OCI-LY3 (cell line): ENCODE measurements around the gene CRIP3.

Experiments used
- EZH2phosphoT487 ChIP-seq: fragments of 200-600 bp; shearing (Covaris generic); IDR thresholded peaks from 2 replicates; pipeline ENCODE4 v1.6.1; 2018; ENCODE audit warnings: antibody characterized with exemption, mixed run types, low read depth
- TF ChIP-seq, protein P1 (sequence below): fragments of 200-600, 300-600 bp; sonication (generic); IDR thresholded peaks from 2 replicates; pipeline ENCODE4 v1.5.1; 2014; ENCODE audit warnings: antibody characterized with exemption, low read length, low read depth

DNA sequence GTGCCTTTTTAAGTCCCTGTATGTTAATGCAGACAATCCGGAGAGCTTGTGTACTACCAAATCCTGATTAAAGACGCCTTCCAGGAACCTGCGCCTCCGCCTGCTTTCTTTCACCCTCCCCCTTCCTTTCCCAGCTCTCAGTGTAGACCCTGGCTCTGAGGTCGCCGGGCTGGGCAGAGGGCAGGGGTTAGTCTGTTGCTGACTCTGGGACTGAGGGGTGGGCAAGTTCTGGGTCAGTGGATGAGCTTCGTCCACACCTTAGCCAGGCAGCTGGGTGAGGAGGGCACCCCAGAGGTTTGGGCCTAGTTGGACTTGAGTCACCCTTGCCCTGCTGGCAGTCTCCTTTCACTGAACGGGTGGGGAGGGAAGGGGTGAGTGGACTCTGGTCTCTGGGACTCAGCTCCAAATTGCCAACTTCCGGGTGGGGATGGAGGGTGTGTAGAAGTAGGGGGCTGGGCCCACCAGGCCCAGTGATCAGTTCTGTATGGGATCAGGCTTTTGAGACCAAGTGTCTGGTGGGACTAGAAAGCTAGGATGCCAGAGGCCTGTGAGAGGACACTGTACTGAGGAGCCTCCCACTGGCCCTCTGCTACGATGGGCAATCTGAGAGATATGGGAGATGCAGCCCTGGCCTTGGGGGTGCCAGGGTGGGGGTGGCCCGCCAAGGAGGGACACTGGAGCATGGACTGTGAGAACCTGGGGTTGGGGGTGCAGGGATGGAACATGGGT, 31.9 kb downstream of the CRIP3 start:
- TF ChIP-seq, protein P1, sequence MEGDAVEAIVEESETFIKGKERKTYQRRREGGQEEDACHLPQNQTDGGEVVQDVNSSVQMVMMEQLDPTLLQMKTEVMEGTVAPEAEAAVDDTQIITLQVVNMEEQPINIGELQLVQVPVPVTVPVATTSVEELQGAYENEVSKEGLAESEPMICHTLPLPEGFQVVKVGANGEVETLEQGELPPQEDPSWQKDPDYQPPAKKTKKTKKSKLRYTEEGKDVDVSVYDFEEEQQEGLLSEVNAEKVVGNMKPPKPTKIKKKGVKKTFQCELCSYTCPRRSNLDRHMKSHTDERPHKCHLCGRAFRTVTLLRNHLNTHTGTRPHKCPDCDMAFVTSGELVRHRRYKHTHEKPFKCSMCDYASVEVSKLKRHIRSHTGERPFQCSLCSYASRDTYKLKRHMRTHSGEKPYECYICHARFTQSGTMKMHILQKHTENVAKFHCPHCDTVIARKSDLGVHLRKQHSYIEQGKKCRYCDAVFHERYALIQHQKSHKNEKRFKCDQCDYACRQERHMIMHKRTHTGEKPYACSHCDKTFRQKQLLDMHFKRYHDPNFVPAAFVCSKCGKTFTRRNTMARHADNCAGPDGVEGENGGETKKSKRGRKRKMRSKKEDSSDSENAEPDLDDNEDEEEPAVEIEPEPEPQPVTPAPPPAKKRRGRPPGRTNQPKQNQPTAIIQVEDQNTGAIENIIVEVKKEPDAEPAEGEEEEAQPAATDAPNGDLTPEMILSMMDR: no peak
- no peak for TF ChIP-seq EZH2phosphoT487
